ENCODE measurements around the gene GTF3C2.

- TF ChIP-seq CTCF (IDR thresholded peaks at IDR 0.05) (no peak), POLR2A (IDR thresholded peaks at IDR 0.05) (no peak)
Measured at GRCh38 chr2:27372937-27373336, 16.4 kb upstream of the GTF3C2 start.

Measured in breast epithelium (tissue), 3 donors.